Middle frontal gyrus (tissue), 1 donor: ENCODE data around the gene RPN1.
"Not testable (repeated sequence)": the region's sequence is repeated elsewhere in the genome, so short reads cannot be mapped to it uniquely, and the experiment has no call there.

ENCODE experiments used
- DNase-seq: peaks from one replicate; pipeline ENCODE4 v3.0.0-alpha.2; 2015; ENCODE audit warnings: low spot score; ENCODE audit errors: extremely low spot score

RPN1 gene

DNA sequence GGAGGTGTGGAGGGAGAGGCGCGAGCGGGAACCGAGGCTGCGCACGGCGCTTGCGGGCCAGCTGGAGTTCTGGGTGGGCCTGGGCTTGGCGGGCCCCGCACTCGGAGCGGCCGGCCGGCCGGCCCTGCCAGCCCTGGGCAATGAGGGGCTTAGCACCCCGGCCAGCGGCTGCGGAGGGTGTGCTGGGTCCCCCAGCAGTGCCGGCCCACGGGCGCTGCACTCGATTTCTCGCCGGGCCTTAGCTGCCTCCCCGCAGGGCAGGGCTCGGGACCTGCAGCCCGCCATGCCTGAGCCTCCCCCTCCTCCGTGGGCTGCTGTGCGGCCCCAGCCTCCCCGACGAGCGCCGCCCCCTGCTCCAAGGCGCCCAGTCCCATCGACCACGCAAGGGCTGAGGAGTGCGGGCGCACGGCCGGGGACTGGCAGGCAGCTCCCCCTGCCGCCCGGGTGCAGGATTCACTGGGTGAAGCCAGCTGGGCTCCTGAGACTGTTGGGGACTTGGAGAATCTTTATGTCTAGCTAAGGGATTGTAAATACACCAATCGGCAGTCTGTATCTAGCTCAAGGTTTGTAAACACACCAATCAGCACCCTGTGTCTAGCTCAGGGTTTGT, 2.9 kb upstream of the RPN1 start:
- DNase-seq = not testable (repeated sequence)

DNA sequence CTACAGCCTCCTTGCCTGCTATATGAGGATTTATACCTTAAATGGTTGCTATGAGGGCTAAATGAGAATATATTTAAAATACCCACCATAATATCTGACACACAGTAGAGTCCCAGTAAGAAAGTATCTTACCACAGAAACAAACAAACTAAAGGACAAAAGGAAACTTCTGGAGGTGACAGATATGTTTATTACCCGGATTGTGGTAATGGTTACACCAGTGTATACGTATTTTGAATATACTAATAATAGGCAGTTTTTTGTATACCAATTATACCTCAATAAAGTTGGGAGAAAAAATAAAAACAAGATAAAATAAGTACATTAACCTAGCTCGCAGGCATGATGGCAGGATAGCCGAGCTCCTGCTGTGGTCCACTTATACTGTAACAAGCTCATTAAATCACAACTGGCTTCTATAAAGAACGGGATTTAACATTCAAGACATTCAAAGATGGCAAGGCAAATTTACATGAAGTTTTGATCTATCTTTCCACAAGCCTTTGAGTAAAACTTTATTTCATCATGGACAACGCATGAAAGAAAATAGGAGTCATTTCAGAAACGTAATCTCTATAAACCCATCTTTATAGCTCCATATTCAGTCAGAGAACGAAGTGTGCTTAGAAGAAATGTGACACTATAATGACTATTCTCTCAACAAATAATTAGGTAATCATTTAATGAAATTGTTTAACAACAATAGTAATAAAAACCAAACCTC, 1.5 kb downstream of the RPN1 start:
- DNase-seq = no peak

DNA sequence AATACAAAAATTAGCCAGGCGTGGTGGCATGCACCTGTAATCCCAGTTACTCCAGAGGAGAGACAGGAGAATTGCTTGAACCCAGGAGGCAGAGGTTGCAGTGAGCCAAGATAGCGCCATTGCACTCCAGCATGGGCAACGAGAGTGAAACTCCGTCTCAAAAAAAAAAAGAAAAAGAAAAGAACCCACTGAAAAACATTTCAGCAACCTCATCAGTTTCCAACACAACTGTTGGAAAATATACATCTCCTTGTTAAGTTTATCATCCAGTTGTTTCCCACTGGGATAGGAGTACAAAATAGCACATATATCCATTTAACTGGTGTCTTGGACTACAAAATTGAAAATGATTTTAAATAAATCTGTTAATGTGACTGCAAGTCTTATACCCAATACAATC, 2.2 kb downstream of the RPN1 start:
- DNase-seq = no peak

DNA sequence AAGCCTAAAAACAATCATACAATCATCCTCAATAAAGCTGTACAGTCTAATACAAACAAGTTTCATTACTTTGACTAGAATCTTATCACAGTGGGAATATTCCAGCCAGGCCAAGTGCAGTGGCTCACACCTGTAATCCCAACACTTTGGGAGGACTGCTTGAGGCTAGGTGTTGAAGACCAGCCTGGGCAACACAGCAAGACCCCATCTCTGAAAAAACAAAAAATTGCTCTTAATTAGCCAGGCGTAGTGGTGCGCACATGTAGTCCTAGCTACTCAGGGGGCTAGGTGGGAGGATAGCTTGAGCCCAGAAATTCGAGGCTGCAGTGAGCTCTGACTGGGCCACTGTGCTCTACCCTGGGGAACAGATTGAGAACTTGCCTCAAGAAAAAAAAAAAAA, 3.3 kb downstream of the RPN1 start:
- no peak for DNase-seq

- DNase-seq = no peak
Observed at GRCh38 chr3:128634075-128634611, 16.5 kb downstream of the RPN1 start.

DNA sequence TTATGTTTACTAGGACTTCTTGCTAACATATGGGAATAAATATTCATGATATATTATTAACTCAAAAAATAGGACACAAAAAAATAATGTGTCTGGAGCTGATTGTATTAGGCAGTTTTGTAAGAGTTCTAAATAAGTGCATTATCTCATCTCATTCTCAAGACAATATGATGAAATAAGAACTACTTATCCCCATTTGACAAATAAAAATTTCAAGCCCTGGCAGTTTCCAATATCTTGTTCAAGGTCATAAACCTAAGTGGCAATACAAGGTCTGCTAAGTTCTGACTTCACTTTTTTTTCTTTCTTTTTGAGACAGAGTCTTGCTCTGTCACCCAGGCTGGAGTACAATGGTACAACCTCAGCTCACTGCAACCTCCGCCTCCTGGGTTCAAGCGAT, 18.3 kb downstream of the RPN1 start:
- DNase-seq = no peak

GRCh38 chr3:128629936-128630335, 20.7 kb downstream of the RPN1 start:
- no peak for DNase-seq

DNA sequence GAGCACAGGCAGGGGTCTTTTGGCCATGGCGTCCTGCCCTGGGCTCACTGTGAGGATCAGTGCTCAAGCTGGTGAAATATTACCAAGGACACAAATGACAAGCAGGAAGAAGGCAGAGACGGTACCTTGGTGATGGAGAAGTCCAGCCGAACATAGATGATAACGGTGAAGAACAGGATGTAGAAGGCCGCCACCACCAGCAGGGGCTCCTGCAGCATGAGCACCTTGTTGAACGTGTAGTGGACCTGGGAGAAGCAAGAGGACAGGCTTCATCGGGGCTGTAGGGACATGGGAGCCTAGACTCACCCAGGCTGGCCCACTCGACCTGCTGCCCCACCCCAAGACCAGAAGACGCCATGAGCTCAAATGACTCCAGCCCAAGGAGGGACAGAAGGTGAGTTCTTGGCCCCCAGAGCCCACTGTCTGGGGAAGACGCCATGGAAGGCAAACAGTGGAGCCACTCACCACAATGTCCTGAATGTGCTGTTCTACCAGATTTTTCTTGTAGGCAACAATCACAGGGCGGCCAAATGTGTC, 25.1 kb downstream of the RPN1 start:
- no peak for DNase-seq

GRCh38 chr3:128624526-128625138, 26.0 kb downstream of the RPN1 start:
- DNase-seq = no peak

DNA sequence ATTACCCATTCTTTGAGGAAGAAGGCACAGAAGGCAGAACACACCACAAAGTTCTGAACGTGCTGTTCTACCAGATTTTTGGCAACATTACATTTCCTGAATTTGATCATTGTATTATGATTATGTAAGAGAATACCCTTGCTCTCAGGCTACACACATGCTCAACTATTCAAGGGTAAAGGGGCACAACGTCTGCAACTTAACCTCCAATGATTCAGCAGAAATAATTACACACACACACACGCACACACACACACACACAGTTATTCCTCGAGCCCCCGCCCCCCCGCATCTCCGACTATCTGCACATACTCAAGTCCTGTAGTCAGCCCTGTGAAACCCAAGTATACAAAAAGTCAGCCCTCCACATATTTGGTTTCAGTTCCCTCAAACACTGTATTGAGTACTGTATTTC, 26.8 kb downstream of the RPN1 start:
- no peak for DNase-seq

DNA sequence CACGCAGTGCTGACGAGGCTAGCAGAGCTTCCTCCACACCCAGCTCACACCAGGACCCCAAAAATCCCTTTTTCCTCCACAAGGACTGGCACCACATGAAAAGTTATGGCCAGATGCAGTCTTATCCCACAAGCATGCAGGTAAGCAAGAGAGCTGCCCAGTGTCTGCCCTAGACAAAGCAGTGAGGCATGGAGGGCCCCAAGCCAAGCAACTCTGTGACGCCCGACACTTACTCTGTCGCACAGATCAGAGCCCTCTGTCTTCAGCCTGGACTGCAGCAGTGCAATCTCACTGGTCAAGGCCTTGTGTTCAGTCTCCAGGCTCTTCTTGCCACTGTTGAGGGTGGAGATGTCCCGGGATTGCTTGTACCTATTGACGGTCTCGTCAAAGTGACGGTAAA, 28.7 kb downstream of the RPN1 start:
- no peak for DNase-seq

- no peak for DNase-seq
Observed at GRCh38 chr3:128621234-128621633, 29.4 kb downstream of the RPN1 start.

DNA sequence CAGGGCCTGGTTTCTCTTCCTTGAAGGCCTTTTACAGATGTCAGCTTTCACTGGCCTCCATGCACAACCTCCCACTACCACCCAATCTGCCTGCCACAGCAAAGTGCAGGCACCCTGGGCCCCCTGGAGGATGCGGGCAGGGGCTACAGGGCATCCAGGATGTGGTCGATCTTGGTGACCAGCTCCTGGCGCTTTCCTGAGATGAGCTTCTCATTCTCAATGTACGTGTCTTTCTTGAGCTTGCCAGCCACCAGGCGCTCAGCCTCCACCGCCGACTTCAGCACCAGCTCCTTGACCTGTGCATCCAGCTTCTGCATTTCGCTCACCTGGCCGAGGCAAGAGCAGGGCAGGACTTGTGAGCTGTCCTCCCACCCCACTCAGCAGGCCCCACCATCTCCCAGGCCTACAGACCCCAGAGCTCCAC, 30.3 kb downstream of the RPN1 start:
- DNase-seq = no peak

GRCh38 chr3:128619146-128619890, 31.3 kb downstream of the RPN1 start:
- no peak for DNase-seq

- no peak for DNase-seq
Observed at GRCh38 chr3:128618398-128618726, 32.3 kb downstream of the RPN1 start.

- peak; percentile 97 for DNase-seq
Observed at GRCh38 chr3:128617557-128618397, 32.8 kb downstream of the RPN1 start.

DNA sequence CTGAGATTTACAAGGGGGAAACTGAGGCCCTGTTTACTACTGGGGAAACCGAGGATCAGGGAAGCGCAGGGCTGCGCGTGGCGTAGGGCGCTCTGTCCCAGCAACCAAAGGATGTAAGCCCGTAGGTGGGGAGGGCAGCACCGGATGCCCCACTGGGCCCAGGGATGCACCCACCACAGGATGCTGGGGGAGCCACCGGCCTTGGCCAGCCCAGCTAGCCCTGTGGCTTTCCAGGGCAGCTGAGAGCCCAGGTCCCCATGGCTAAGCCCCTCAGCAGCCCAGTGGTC, 33.4 kb downstream of the RPN1 start:
- no peak for DNase-seq

- DNase-seq = no peak
Observed at GRCh38 chr3:128616516-128617269, 33.9 kb downstream of the RPN1 start.

DNA sequence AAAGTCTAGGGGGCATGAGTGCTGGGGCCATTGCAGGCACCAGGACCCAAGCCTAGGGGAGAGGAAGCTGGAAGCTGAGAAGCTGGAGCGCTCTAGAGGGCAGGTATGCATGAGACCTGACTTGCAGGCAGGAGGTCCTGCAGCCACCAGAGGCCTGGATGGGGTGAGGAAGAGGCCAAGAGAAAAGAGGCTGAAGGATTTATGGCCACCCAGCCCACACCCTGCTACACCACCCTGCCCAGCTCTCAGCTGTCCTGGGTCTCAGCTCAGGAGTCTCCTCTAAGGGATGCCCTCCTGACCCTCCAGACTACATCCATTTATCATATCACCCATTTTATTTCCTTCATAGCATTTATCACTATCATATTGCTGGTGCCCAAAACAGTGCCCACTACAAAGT, 36.5 kb downstream of the RPN1 start:
- no peak for DNase-seq

- DNase-seq = no peak
Observed at GRCh38 chr3:128613083-128613829, 37.4 kb downstream of the RPN1 start.
